PC-9 (cell line): ENCODE data around the gene MRPS18B. TPM values are rescaled to one million over a fixed set of nuclear protein-coding genes. Genes with fewer than 3 reads are reported as not detected.
"Not testable (repeated sequence)": the region's sequence is repeated elsewhere in the genome, so short reads cannot be mapped to it uniquely, and the experiment has no call there.

Experiments
- BruUV-seq: library from RNA; stranded (reverse); fragments of 400-500 nt; replicated peaks from 2 replicates; lab custom pipeline; 2021; lab: Mats Ljungman, UMichigan
- CTCF ChIA-PET: fragments of 300-600 bp; sonication (Branson Sonifier 250); formaldehyde crosslinking; loops from one replicate; lab custom pipeline; 2022; ENCODE audit warnings: antibody characterized with exemption; lab: Charles Lee
- POLR2A ChIA-PET: fragments of 300-600 bp; sonication (Branson Sonifier 250); formaldehyde crosslinking; loops from one replicate; lab custom pipeline; 2022; ENCODE audit warnings: antibody characterized with exemption; ENCODE audit not compliant: unreplicated experiment; lab: Charles Lee
- DNase-seq, 2 experiments: peaks; one replicate each; pipeline versions ENCODE4 v3.0.0 to v3.0.0-alpha.2; 2015 to 2022; ENCODE audit warnings: mixed read lengths in 1 of 2
- H2AFZ ChIP-seq: fragments of 200-600 bp; sonication (generic); 2 replicates; pipeline ENCODE4 v1.8.1; 2017; ENCODE audit warnings: antibody characterized with exemption
- H3F3A ChIP-seq: fragments of 200-600 bp; sonication (generic); 2 replicates; pipeline ENCODE4 v1.8.1; 2017; ENCODE audit warnings: antibody characterized with exemption, mild to moderate bottlenecking, low read depth; ENCODE audit not compliant: insufficient read depth
- H3K27ac ChIP-seq: fragments of 200-600 bp; sonication (generic); 2 replicates; pipeline ENCODE4 v1.6.1; 2016; ENCODE audit warnings: mixed run types
- H3K27me3 ChIP-seq: fragments of 200-600 bp; sonication (generic); 2 replicates; pipeline ENCODE4 v1.6.1; 2016; ENCODE audit warnings: low read depth, mixed run types; ENCODE audit not compliant: insufficient read depth
- H3K36me3 ChIP-seq: fragments of 200-600 bp; sonication (generic); 2 replicates; pipeline ENCODE4 v1.6.1; 2016; ENCODE audit warnings: low read depth, mixed run types
- H3K4me1 ChIP-seq: fragments of 200-600 bp; sonication (generic); replicated peaks from 2 replicates; pipeline ENCODE4 v1.6.1; 2016; ENCODE audit warnings: mixed run types; ENCODE audit not compliant: insufficient read depth
- H3K4me2 ChIP-seq: fragments of 200-600 bp; sonication (generic); 2 replicates; pipeline ENCODE4 v1.6.1; 2017; ENCODE audit warnings: mixed run types
- H3K4me3 ChIP-seq: fragments of 200-600 bp; sonication (generic); 2 replicates; pipeline ENCODE4 v1.6.1; 2016; ENCODE audit warnings: mixed run types
- H3K79me2 ChIP-seq: fragments of 200-600 bp; sonication (generic); 2 replicates; pipeline ENCODE4 v1.6.1; 2017; ENCODE audit warnings: low read depth, mixed run types
- H3K9me2 ChIP-seq: fragments of 200-600 bp; sonication (generic); 2 replicates; pipeline ENCODE4 v1.8.1; 2017; ENCODE audit warnings: mild to moderate bottlenecking; ENCODE audit not compliant: insufficient read depth
- H3K9me3 ChIP-seq: fragments of 200-600 bp; sonication (generic); 2 replicates; pipeline ENCODE4 v1.8.1; 2016; ENCODE audit warnings: low read depth; ENCODE audit not compliant: insufficient read depth
- H4K20me1 ChIP-seq: fragments of 200-600 bp; sonication (generic); 2 replicates; pipeline ENCODE4 v1.8.1; 2017; ENCODE audit not compliant: insufficient read depth
- EZH2 ChIP-seq: fragments of 200-600 bp; sonication (generic); IDR thresholded peaks from 2 replicates; pipeline ENCODE4 v1.8.0; 2017; ENCODE audit warnings: antibody characterized with exemption, low read depth
- intact Hi-C: fragments of 100-400 bp; cut with micrococcal nuclease; formaldehyde crosslinking; loops from one replicate; pipeline ENCODE4 v1.10.0; 2022; ENCODE audit not compliant: unreplicated experiment
- total RNA-seq: library from RNA; stranded (reverse); gene quantifications from 2 replicates; pipeline ENCODE4 v1.2.3, GENCODE V29; 2021
- TF ChIP-seq, protein P1 (sequence below): fragments of 200-600 bp; sonication (generic); conservative IDR thresholded peaks from 2 replicates; pipeline ENCODE4 v1.6.1; 2017; ENCODE audit warnings: mixed run types, antibody characterized with exemption, mild to moderate bottlenecking, moderate library complexity

Gene MRPS18B
- total RNA-seq, 1 experiment from 2014 or later, result 86.8 TPM

DNA sequence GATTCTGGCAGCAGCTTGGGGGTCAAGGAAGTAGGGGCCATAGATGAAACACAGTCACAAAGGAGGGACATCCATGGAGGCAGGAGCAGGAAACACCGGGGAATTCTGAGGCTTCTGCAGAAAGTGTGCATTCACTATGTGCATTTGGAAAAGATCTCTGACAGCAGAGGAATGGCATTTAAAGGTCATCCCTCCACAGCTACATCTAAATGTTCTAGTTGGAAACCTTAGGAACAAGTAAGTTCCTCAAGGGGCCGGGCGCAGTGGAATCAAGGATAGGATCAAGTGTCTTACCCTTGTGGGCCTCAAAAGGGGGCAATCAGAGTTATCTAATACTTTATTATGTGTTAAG, 38.1 kb downstream of the MRPS18B start:
- no peaks in the 10 kb centered on the region for H3K79me2 ChIP-seq
- H3K27ac ChIP-seq, result no peak overlapping the region
- H3K4me3 ChIP-seq, result no peak overlapping the region
- no peak for DNase-seq
- CTCF ChIA-PET, result no interaction called here
- intact Hi-C loops, result no loop called here
- peaks cover 18% of the 10 kb centered on the region for H3K36me3 ChIP-seq
- no TSS peak for BruUV-seq
- no peaks in the 10 kb centered on the region for H3K27me3 ChIP-seq
- no peaks in the 10 kb centered on the region for H4K20me1 ChIP-seq
- no peak overlapping the region for H2AFZ ChIP-seq
- no peaks in the 10 kb centered on the region for H3K4me1 ChIP-seq
- peaks cover 20% of the 10 kb centered on the region; the same call in 1 of the 2 replicates for H3F3A ChIP-seq
- no peaks in the 10 kb centered on the region for H3K9me3 ChIP-seq
- H3K4me2 ChIP-seq, result no peak overlapping the region
- POLR2A ChIA-PET, result no interaction called here
- TF ChIP-seq EZH2, result no peak
- TF ChIP-seq, protein P1, sequence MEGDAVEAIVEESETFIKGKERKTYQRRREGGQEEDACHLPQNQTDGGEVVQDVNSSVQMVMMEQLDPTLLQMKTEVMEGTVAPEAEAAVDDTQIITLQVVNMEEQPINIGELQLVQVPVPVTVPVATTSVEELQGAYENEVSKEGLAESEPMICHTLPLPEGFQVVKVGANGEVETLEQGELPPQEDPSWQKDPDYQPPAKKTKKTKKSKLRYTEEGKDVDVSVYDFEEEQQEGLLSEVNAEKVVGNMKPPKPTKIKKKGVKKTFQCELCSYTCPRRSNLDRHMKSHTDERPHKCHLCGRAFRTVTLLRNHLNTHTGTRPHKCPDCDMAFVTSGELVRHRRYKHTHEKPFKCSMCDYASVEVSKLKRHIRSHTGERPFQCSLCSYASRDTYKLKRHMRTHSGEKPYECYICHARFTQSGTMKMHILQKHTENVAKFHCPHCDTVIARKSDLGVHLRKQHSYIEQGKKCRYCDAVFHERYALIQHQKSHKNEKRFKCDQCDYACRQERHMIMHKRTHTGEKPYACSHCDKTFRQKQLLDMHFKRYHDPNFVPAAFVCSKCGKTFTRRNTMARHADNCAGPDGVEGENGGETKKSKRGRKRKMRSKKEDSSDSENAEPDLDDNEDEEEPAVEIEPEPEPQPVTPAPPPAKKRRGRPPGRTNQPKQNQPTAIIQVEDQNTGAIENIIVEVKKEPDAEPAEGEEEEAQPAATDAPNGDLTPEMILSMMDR, result no peak
- H3K9me2 ChIP-seq, result no peaks in the 10 kb centered on the region

DNA sequence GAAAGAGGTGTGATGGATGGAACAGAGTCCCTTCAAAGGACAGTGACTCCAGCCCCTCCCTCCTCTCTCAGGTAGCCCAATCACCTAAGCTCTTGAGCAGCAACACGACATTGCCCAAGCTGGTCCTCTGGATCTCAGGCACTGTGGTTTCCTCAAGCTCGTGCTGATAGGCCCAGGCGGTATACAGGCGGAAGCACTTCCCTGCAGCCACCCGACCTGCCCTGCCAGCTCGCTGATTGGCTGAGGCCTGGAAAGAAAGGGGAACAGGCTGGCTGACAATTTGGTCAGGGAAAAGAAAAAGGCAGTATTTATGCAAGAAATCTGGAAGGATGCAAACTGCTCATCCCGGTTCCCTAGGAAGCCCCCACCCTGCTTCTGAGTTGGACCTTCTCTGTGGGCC, 38.9 kb downstream of the MRPS18B start:
- CTCF ChIA-PET, result interaction anchor here (0.5 kb wide), 1 partner anchor 459 kb away, joined by 4 read pairs; no protein-coding TSS in a partner anchor
- POLR2A ChIA-PET, result interaction anchor here (0.6 kb wide), 1 partner anchor 85 kb away, joined by 3 read pairs; the partner anchor contains the start of gene ABCF1
- H3K36me3 ChIP-seq, result peaks cover 11% of the 10 kb centered on the region
- no peaks in the 10 kb centered on the region for H3K79me2 ChIP-seq
- no peaks in the 10 kb centered on the region for H3K4me1 ChIP-seq
- H3K27me3 ChIP-seq, result no peaks in the 10 kb centered on the region
- H3K4me2 ChIP-seq, result no peak overlapping the region
- peaks cover 15% of the 10 kb centered on the region; the same call in 1 of the 2 replicates for H3F3A ChIP-seq
- no peak overlapping the region for H2AFZ ChIP-seq
- no TSS peak for BruUV-seq
- H3K9me2 ChIP-seq, result no peaks in the 10 kb centered on the region
- no peaks in the 10 kb centered on the region for H3K9me3 ChIP-seq
- intact Hi-C loops, result no loop called here
- no peaks in the 10 kb centered on the region for H4K20me1 ChIP-seq
- no peak for DNase-seq
- no peak overlapping the region for H3K4me3 ChIP-seq
- H3K27ac ChIP-seq, result no peak overlapping the region
- TF ChIP-seq, protein P1, result no peak
- TF ChIP-seq EZH2, result no peak

DNA sequence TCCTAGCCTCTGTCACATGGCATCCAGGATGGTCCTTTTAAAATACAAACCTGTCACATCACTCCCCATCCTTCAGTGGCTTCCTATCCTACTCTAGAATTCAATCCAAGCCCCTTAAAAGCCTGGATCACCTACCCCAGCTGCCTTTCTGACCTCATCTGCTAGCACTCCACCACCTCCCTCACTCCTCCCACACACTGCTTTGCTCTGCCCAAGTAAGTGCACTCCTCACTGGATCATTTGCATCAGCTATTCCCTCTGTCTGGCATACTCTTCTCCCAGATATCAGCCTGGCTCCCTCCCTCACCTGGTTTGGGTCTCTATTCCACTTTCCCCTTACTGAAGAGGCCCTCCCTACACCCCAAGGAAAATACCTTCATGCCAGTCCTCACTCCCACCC, 39.8 kb downstream of the MRPS18B start:
- Histone ChIP-seq H2AFZ (no peak overlapping the region), H3K27ac (no peak overlapping the region), H3K79me2 (no peaks in the 10 kb centered on the region), H3K27me3 (no peaks in the 10 kb centered on the region), H3K36me3 (peaks cover 16% of the 10 kb centered on the region), H3F3A (peaks cover 8% of the 10 kb centered on the region; the same call in 1 of the 2 replicates), H3K4me3 (no peak overlapping the region), H3K4me1 (no peaks in the 10 kb centered on the region), H3K4me2 (no peak overlapping the region), H4K20me1 (no peaks in the 10 kb centered on the region), H3K9me3 (no peaks in the 10 kb centered on the region), H3K9me2 (no peaks in the 10 kb centered on the region)
- ChIA-PET CTCF (no interaction called here), POLR2A (no interaction called here)
- intact Hi-C loops, result no loop called here
- no peak for TF ChIP-seq EZH2
- TF ChIP-seq, protein P1, result no peak
- BruUV-seq, result no TSS peak
- no peak for DNase-seq

DNA sequence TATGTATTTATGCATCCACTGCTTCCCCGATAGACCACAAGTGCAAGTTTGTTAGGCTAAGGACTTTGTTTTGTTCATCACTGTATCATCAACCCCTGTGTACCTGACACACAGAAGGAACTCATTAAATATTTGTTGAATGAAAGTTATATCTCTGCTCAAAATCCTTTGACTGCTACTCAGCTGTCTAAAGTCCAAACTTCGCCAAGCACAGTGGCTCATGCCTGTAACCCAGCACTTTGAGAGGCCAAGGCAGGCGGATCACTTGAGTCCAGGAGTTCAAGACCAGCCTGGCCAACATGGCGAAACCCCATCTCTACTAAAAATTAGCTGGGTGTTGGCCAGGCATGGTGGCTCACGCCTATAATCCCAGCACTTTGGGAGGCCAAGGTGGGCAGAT, 40.3 kb downstream of the MRPS18B start:
- POLR2A ChIA-PET, intact Hi-C loops, CTCF ChIA-PET: not testable (repeated sequence)

More for the DNA sequence above, 40.3 kb downstream of the MRPS18B start:
- not testable (repeated sequence) for H3K4me3 ChIP-seq, H3K27me3 ChIP-seq, H3K4me2 ChIP-seq, H3K9me2 ChIP-seq, H4K20me1 ChIP-seq, DNase-seq, H3K4me1 ChIP-seq, H3K9me3 ChIP-seq, BruUV-seq, H3K27ac ChIP-seq, H3K79me2 ChIP-seq, H3F3A ChIP-seq, H2AFZ ChIP-seq
- peaks cover 17% of the 10 kb centered on the region for H3K36me3 ChIP-seq
